ENCODE results near the gene SLC28A3. TPM values are rescaled to one million over a fixed set of nuclear protein-coding genes. Genes with fewer than 3 reads are reported as not detected.

Gene SLC28A3
- total RNA-seq, 1 experiment from 2014 or later, result not detected

GRCh38 chr9:84357275-84357674 is 16.7 kb upstream of the SLC28A3 start:
- no peaks in the 10 kb centered on the region for H3K27me3 ChIP-seq (ENCODE audit: control insufficient read depth, insufficient read depth, low read length)
- no TSS peak for BruUV-seq (replicated peaks)
- no peaks in the 10 kb centered on the region for H3K4me1 ChIP-seq (ENCODE audit: control insufficient read depth, insufficient read depth, low read length)
- ATAC-seq (no peak), DNase-seq (ENCODE audit: low read depth, low spot score) (no peak)
- no peak overlapping the region for H3K4me3 ChIP-seq (ENCODE audit: low read depth in 2 of 2, low read length in 2 of 2)
- no peaks in the 10 kb centered on the region for H3K36me3 ChIP-seq (ENCODE audit: control insufficient read depth, insufficient read depth, low read length)
- in situ Hi-C loops (cut with HindIII; ENCODE audit: low pct_unique_long_range_greater_than_20kb, low sequenced_read_pairs), result no loop called here
- ChIA-PET CTCF (no interaction called here), POLR2A (no interaction called here)
- H3K9me3 ChIP-seq (ENCODE audit: control insufficient read depth, insufficient read depth, low read depth, low read length), result no peaks in the 10 kb centered on the region
- TF ChIP-seq CTCF (IDR thresholded peaks at IDR 0.05) (no peak), REST (IDR thresholded peaks at IDR 0.05; ENCODE audit: insufficient read depth in 1 of 2, low read depth in 2 of 2, low read length in 1 of 2) (no peak), SIN3A (IDR thresholded peaks at IDR 0.05; ENCODE audit: borderline replicate concordance, insufficient read depth, low read depth, low read length) (no peak)
- intact Hi-C loops (cut with micrococcal nuclease; ENCODE audit: unreplicated experiment), result no loop called here
- no peak overlapping the region for H3K27ac ChIP-seq (ENCODE audit: low read length)

GRCh38 chr9:84354035-84354434 is 13.5 kb upstream of the SLC28A3 start:
- H3K36me3 ChIP-seq (ENCODE audit: control insufficient read depth, insufficient read depth, low read length), result no peaks in the 10 kb centered on the region

More at GRCh38 chr9:84354035-84354434, 13.5 kb upstream of the SLC28A3 start:
- Histone ChIP-seq H3K4me1 (ENCODE audit: control insufficient read depth, insufficient read depth, low read length) (no peaks in the 10 kb centered on the region), H3K9me3 (ENCODE audit: control insufficient read depth, insufficient read depth, low read depth, low read length) (no peaks in the 10 kb centered on the region), H3K4me3 (ENCODE audit: low read depth in 2 of 2, low read length in 2 of 2) (no peak overlapping the region), H3K27me3 (ENCODE audit: control insufficient read depth, insufficient read depth, low read length) (no peaks in the 10 kb centered on the region), H3K27ac (ENCODE audit: low read length) (no peak overlapping the region)
- intact Hi-C loops (cut with micrococcal nuclease; ENCODE audit: unreplicated experiment) (no loop called here), in situ Hi-C loops (cut with HindIII; ENCODE audit: low pct_unique_long_range_greater_than_20kb, low sequenced_read_pairs) (no loop called here)
- CTCF ChIA-PET, result no interaction called here
- TF ChIP-seq CTCF (IDR thresholded peaks at IDR 0.05), result no peak
- TF ChIP-seq POLR2AphosphoS5 (IDR thresholded peaks at IDR 0.05; ENCODE audit: low read depth, low read length), result no peak
- TF ChIP-seq REST (IDR thresholded peaks at IDR 0.05; ENCODE audit: insufficient read depth in 1 of 2, low read depth in 2 of 2, low read length in 1 of 2), result no peak
- no peak for TF ChIP-seq TCF7L2 (IDR thresholded peaks at IDR 0.05; ENCODE audit: low read depth, low read length)
- no peak for TF ChIP-seq SIN3A (IDR thresholded peaks at IDR 0.05; ENCODE audit: borderline replicate concordance, insufficient read depth, low read depth, low read length)
- BruUV-seq (replicated peaks), result no TSS peak
- DNase-seq (ENCODE audit: low read depth, low spot score), result no peak
- no peak for ATAC-seq
- POLR2A ChIA-PET, result no interaction called here
